IPS-15b (cell line): ENCODE data around the gene ZNF606.
"Not testable (repeated sequence)": the region's sequence is repeated elsewhere in the genome, so short reads cannot be mapped to it uniquely, and the experiment has no call there.

Experiments
- H3K27me3 ChIP-seq: one replicate; pipeline ENCODE4 v1.6.1; 2013; ENCODE audit warnings: low read length; ENCODE audit not compliant: control insufficient read depth, insufficient read depth
- H3K36me3 ChIP-seq: one replicate; pipeline ENCODE4 v1.6.1; 2013; ENCODE audit warnings: low read length; ENCODE audit not compliant: control insufficient read depth, insufficient read depth
- H3K4me1 ChIP-seq: one replicate; pipeline ENCODE4 v1.6.1; 2013; ENCODE audit warnings: mild to moderate bottlenecking, low read length; ENCODE audit not compliant: control insufficient read depth, insufficient read depth
- H3K4me3 ChIP-seq: one replicate; pipeline ENCODE4 v1.5.1; 2013; ENCODE audit warnings: low read depth, low read length
- H3K9ac ChIP-seq: one replicate; pipeline ENCODE4 v1.6.1; 2013; ENCODE audit warnings: low read depth, mild to moderate bottlenecking, low read length
- H3K9me3 ChIP-seq: one replicate; pipeline ENCODE4 v1.6.1; 2013; ENCODE audit warnings: mild to moderate bottlenecking, low read length; ENCODE audit not compliant: control insufficient read depth, insufficient read depth

ZNF606 gene

GRCh38 chr19:58009301-58009665 lies 6.7 kb upstream of the ZNF606 start:
- Histone ChIP-seq H3K27me3 (no peaks in the 10 kb centered on the region), H3K4me3 (peak overlapping the region; percentile 46), H3K9ac (no peak overlapping the region), H3K9me3 (no peaks in the 10 kb centered on the region), H3K36me3 (peaks cover 16% of the 10 kb centered on the region), H3K4me1 (no peaks in the 10 kb centered on the region)

GRCh38 chr19:58008877-58009276 lies 6.3 kb upstream of the ZNF606 start:
- H3K9ac ChIP-seq, H3K9me3 ChIP-seq, H3K4me1 ChIP-seq, H3K27me3 ChIP-seq: not testable (repeated sequence)
- peaks cover 20% of the 10 kb centered on the region for H3K36me3 ChIP-seq
- H3K4me3 ChIP-seq = peak overlapping the region; percentile 46

- no peaks in the 10 kb centered on the region for H3K4me1 ChIP-seq
- H3K36me3 ChIP-seq = peaks cover 21% of the 10 kb centered on the region
- no peaks in the 10 kb centered on the region for H3K27me3 ChIP-seq
- H3K9me3 ChIP-seq = no peaks in the 10 kb centered on the region
- no peak overlapping the region for H3K9ac ChIP-seq
- no peak overlapping the region for H3K4me3 ChIP-seq
Measured at GRCh38 chr19:58007285-58007684, 4.7 kb upstream of the ZNF606 start.

- no peaks in the 10 kb centered on the region for H3K9me3 ChIP-seq
- peak overlapping the region; percentile 96 for H3K4me3 ChIP-seq
- H3K9ac ChIP-seq = peak overlapping the region; percentile 90
- H3K36me3 ChIP-seq = peaks cover 37% of the 10 kb centered on the region
- no peaks in the 10 kb centered on the region for H3K27me3 ChIP-seq
- peaks cover 7% of the 10 kb centered on the region for H3K4me1 ChIP-seq
Measured at GRCh38 chr19:58003174-58003828, 681 bp upstream of the ZNF606 start.

- peak overlapping the region; percentile 96 for H3K4me3 ChIP-seq
- peaks cover 38% of the 10 kb centered on the region for H3K36me3 ChIP-seq
- peak overlapping the region; percentile 90 for H3K9ac ChIP-seq
- H3K9me3 ChIP-seq = no peaks in the 10 kb centered on the region
- H3K4me1 ChIP-seq = peaks cover 7% of the 10 kb centered on the region
- no peaks in the 10 kb centered on the region for H3K27me3 ChIP-seq
Measured at GRCh38 chr19:58001895-58002369, 688 bp downstream of the ZNF606 start.

GRCh38 chr19:58000677-58001076 lies 1.9 kb downstream of the ZNF606 start:
- no peaks in the 10 kb centered on the region for H3K9me3 ChIP-seq
- peaks cover 31% of the 10 kb centered on the region for H3K36me3 ChIP-seq
- peaks cover 7% of the 10 kb centered on the region for H3K4me1 ChIP-seq
- no peak overlapping the region for H3K9ac ChIP-seq
- H3K27me3 ChIP-seq = no peaks in the 10 kb centered on the region
- no peak overlapping the region for H3K4me3 ChIP-seq

GRCh38 chr19:57992841-57993240 lies 9.8 kb downstream of the ZNF606 start:
- Histone ChIP-seq H3K4me1 (no peaks in the 10 kb centered on the region), H3K27me3 (no peaks in the 10 kb centered on the region), H3K9ac (no peak overlapping the region), H3K36me3 (peaks cover 13% of the 10 kb centered on the region), H3K9me3 (peaks cover 7% of the 10 kb centered on the region), H3K4me3 (no peak overlapping the region)

GRCh38 chr19:57978586-57979289 lies 23.9 kb downstream of the ZNF606 start:
- no peaks in the 10 kb centered on the region for H3K27me3 ChIP-seq
- peaks cover 27% of the 10 kb centered on the region for H3K36me3 ChIP-seq
- no peaks in the 10 kb centered on the region for H3K4me1 ChIP-seq
- peaks cover 69% of the 10 kb centered on the region for H3K9me3 ChIP-seq
- no peak overlapping the region for H3K9ac ChIP-seq
- H3K4me3 ChIP-seq = no peak overlapping the region

- no peaks in the 10 kb centered on the region for H3K36me3 ChIP-seq
- no peaks in the 10 kb centered on the region for H3K27me3 ChIP-seq
- peaks cover 42% of the 10 kb centered on the region for H3K9me3 ChIP-seq
- no peaks in the 10 kb centered on the region for H3K4me1 ChIP-seq
- no peak within 1 kb of the TSS for H3K4me3 ChIP-seq
- no peak within 1 kb of the TSS for H3K9ac ChIP-seq
Measured at GRCh38 chr19:57974434-57974833, 28.2 kb downstream of the ZNF606 start, which contains the start of gene C19orf18. Gene C19orf18 (minus strand): TSS chr19:57974534. CDS start chr19:57974432, 102 bp downstream.

- Histone ChIP-seq H3K9ac (no peak overlapping the region), H3K27me3 (no peaks in the 10 kb centered on the region), H3K4me1 (no peaks in the 10 kb centered on the region), H3K4me3 (no peak overlapping the region), H3K36me3 (no peaks in the 10 kb centered on the region), H3K9me3 (peaks cover 3% of the 10 kb centered on the region)
Measured at GRCh38 chr19:57964761-57965160, 37.9 kb downstream of the ZNF606 start.

GRCh38 chr19:57961785-57962184 lies 40.8 kb downstream of the ZNF606 start:
- no peaks in the 10 kb centered on the region for H3K4me1 ChIP-seq
- H3K36me3 ChIP-seq = no peaks in the 10 kb centered on the region
- no peaks in the 10 kb centered on the region for H3K27me3 ChIP-seq
- H3K9ac ChIP-seq = no peak overlapping the region
- H3K9me3 ChIP-seq = no peaks in the 10 kb centered on the region
- no peak overlapping the region for H3K4me3 ChIP-seq

- Histone ChIP-seq H3K4me3 (no peak overlapping the region), H3K27me3 (no peaks in the 10 kb centered on the region), H3K9ac (no peak overlapping the region), H3K4me1 (no peaks in the 10 kb centered on the region), H3K9me3 (peaks cover 10% of the 10 kb centered on the region), H3K36me3 (no peaks in the 10 kb centered on the region)
Measured at GRCh38 chr19:57954996-57955395, 47.6 kb downstream of the ZNF606 start.
